HCT116 (cell line): ENCODE measurements around the gene GCAT. TPM values are rescaled to one million over a fixed set of nuclear protein-coding genes. Genes with fewer than 3 reads are reported as not detected.

Experiments
- ATAC-seq: fragments of 200-7000 bp; cut with Tn5 transposase; 2 replicates; pipeline ENCODE4 v1.9.1; 2020; ENCODE audit warnings: mild to moderate bottlenecking, moderate library complexity
- BruUV-seq: library from RNA; stranded (reverse); fragments of 400-500 nt; replicated peaks from 2 replicates; lab custom pipeline; 2021; lab: Mats Ljungman, UMichigan
- CTCF ChIA-PET: fragments of 300-600 bp; sonication (Branson Sonifier 250); formaldehyde crosslinking; loops from one replicate; lab custom pipeline; 2021; ENCODE audit warnings: antibody characterized with exemption; lab: Charles Lee
- POLR2A ChIA-PET: fragments of 300-600, 350-600 bp; sonication (Branson Sonifier 250); formaldehyde crosslinking; loops from one replicate; lab custom pipeline; 2021; ENCODE audit warnings: antibody characterized with exemption; lab: Charles Lee
- RAD21 ChIA-PET, 2 experiments: fragments of 300-600 bp; sonication (Branson Sonifier 250); formaldehyde crosslinking; loops; one replicate each; lab custom pipeline; 2023; ENCODE audit warnings: low total read pairs in 2 of 2; ENCODE audit not compliant: uncharacterized antibody in 2 of 2, unreplicated experiment in 2 of 2, low non-redundant PET in 1 of 2; lab: Charles Lee
- DNase-seq: peaks from one replicate; pipeline ENCODE4 v3.0.0-alpha.2; 2010; ENCODE audit warnings: low read depth, low spot score
- H2AFZ ChIP-seq: fragments of 200-600 bp; shearing (Covaris generic), sonication (generic); 2 replicates; pipeline ENCODE4 v1.6.1; 2017; ENCODE audit warnings: low read depth, mixed run types, mixed read lengths, antibody characterized with exemption, low read length; ENCODE audit not compliant: poor library complexity, severe bottlenecking
- H3K27ac ChIP-seq: 2 replicates; pipeline ENCODE4 v1.5.1; 2012; ENCODE audit warnings: low read depth, low read length
- H3K27me3 ChIP-seq: fragments of 200-600 bp; sonication (generic); 2 replicates; pipeline ENCODE4 v1.6.1; 2016; ENCODE audit warnings: mixed run types, low read length, mixed read lengths; ENCODE audit not compliant: insufficient read depth
- H3K36me3 ChIP-seq, 2 experiments: fragments of 200-500 bp in 1 of 2; fragments of 200-600 bp in 1 of 2; sonication (Bioruptor generic) in 1 of 2; sonication (generic) in 1 of 2; 2 replicates each; pipeline versions ENCODE4 v1.5.1 to v1.6.1; 2014 to 2016; ENCODE audit warnings: low read length in 2 of 2, inconsistent platforms in 1 of 2, mixed read lengths in 1 of 2, mixed run types in 1 of 2; ENCODE audit not compliant: insufficient read depth in 2 of 2, control insufficient read depth in 1 of 2
- H3K4me1 ChIP-seq, 2 experiments: fragments of 200-600 bp in 1 of 2; sonication (generic) in 1 of 2; 2 replicates each; pipeline versions ENCODE4 v1.5.1 to v1.6.1; 2012 to 2017; ENCODE audit warnings: low read length in 2 of 2, inconsistent platforms in 1 of 2, mild to moderate bottlenecking in 1 of 2, mixed read lengths in 1 of 2, mixed run types in 1 of 2, moderate library complexity in 1 of 2; ENCODE audit not compliant: insufficient read depth in 2 of 2, control insufficient read depth in 1 of 2
- H3K4me2 ChIP-seq: fragments of 200-600 bp; sonication (generic); 2 replicates; pipeline ENCODE4 v1.6.1; 2017; ENCODE audit warnings: mixed run types, low read length, mixed read lengths
- H3K4me3 ChIP-seq, 2 experiments: fragments of 200-600 bp in 1 of 2; sonication (generic) in 1 of 2; replicated peaks in 1 of 2; 2 replicates each; pipeline ENCODE4 v1.5.1; 2011 to 2016; ENCODE audit warnings: low read length in 2 of 2, control low read depth in 1 of 2, low read depth in 1 of 2, mild to moderate bottlenecking in 1 of 2, mixed read lengths in 1 of 2, mixed run types in 1 of 2
- H3K79me2 ChIP-seq: fragments of 200-600 bp; sonication (generic); 2 replicates; pipeline ENCODE4 v1.6.1; 2017; ENCODE audit warnings: mild to moderate bottlenecking, mixed run types, low read length, moderate library complexity, mixed read lengths; ENCODE audit not compliant: insufficient read depth
- H3K9ac ChIP-seq: fragments of 200-600 bp; sonication (generic); 2 replicates; pipeline ENCODE4 v1.6.1; 2016; ENCODE audit warnings: low read length, mixed read lengths
- H3K9me2 ChIP-seq: fragments of 200-600 bp; sonication (generic), shearing (Covaris generic); 2 replicates; pipeline ENCODE4 v1.6.1; 2017; ENCODE audit warnings: mixed run types, mild to moderate bottlenecking, moderate library complexity; ENCODE audit not compliant: insufficient read depth
- H3K9me3 ChIP-seq, 2 experiments: fragments of 200-500 bp in 1 of 2; fragments of 200-600 bp in 1 of 2; sonication (Bioruptor generic) in 1 of 2; sonication (generic) in 1 of 2; 2 replicates each; pipeline ENCODE4 v1.6.1; 2014 to 2017; ENCODE audit warnings: low read length in 2 of 2, mixed read lengths in 2 of 2, inconsistent platforms in 1 of 2, low read depth in 1 of 2, mild to moderate bottlenecking in 1 of 2, mixed run types in 1 of 2, moderate library complexity in 1 of 2; ENCODE audit not compliant: control insufficient read depth in 1 of 2, insufficient read depth in 1 of 2
- H4K20me1 ChIP-seq: fragments of 200-600 bp; sonication (generic), shearing (Covaris generic); 2 replicates; pipeline ENCODE4 v1.6.1; 2017; ENCODE audit warnings: mixed run types, mild to moderate bottlenecking, moderate library complexity; ENCODE audit not compliant: insufficient read depth
- CBX3 ChIP-seq: IDR thresholded peaks from 2 replicates; pipeline ENCODE4 v1.6.1; 2012; ENCODE audit warnings: low read depth
- EZH2phosphoT487 ChIP-seq: fragments of 200-600 bp; IDR thresholded peaks from 2 replicates; pipeline ENCODE4 v1.6.1; 2018; ENCODE audit warnings: antibody characterized with exemption, borderline replicate concordance
- REST ChIP-seq: IDR thresholded peaks from 2 replicates; pipeline ENCODE4 v1.6.1; 2012; ENCODE audit warnings: low read depth
- intact Hi-C: fragments of 100-400 bp; cut with micrococcal nuclease; formaldehyde crosslinking; loops from 2 replicates; pipeline ENCODE4 v1.10.0; 2022
- total RNA-seq: library from RNA; stranded (reverse); gene quantifications from one replicate; pipeline ENCODE4 v1.2.1, GENCODE V29; 2021; ENCODE audit not compliant: unreplicated experiment

The GCAT gene
- total RNA-seq, 1 experiment from 2014 or later = 88.7 TPM

- BruUV-seq = no TSS peak
- CTCF ChIA-PET = interaction anchor here (0.8 to 3.5 kb wide), 4 partner anchors 9 to 149 kb away, joined by 3 to 23 read pairs (median 9); no protein-coding TSS in a partner anchor
- no peaks in the 10 kb centered on the region for H3K79me2 ChIP-seq
These were observed 15.2 kb upstream of the GCAT start for GRCh38 chr22:37792494-37792893.

More at GRCh38 chr22:37792494-37792893, 15.2 kb upstream of the GCAT start:
- Histone ChIP-seq H3K9me2 (no peaks in the 10 kb centered on the region), H3K4me2 (no peak overlapping the region), H3K4me1 (peaks cover 9 to 39% of the 10 kb centered on the region in 2 experiments; a peak in 3 of 4 replicates), H3K9me3 (no peaks in the 10 kb centered on the region), H3K27ac (no peak overlapping the region; the same call in 1 of the 2 replicates), H3K36me3 (no peaks in the 10 kb centered on the region), H3K4me3 (no peak overlapping the region), H3K9ac (no peak overlapping the region), H2AFZ (no peak overlapping the region), H3K27me3 (no peaks in the 10 kb centered on the region), H4K20me1 (no peaks in the 10 kb centered on the region)
- TF ChIP-seq CBX3 (no peak), REST (no peak), EZH2phosphoT487 (no peak)
- intact Hi-C loops = loop anchor here (5.0 kb wide), 2 partner anchors 155 to 170 kb away; partner anchors contain the start of gene SH3BP1
- POLR2A ChIA-PET = interaction anchor here (0.7 to 3.1 kb wide), 9 partner anchors 11 to 778 kb away, joined by 3 to 21 read pairs (median 4); partner anchors contain the start of genes GCAT and LGALS1
- DNase-seq = no peak
- ATAC-seq = no peak
- RAD21 ChIA-PET = interaction anchor here in 1 of 2 experiments (0.5 to 1.2 kb wide), 3 partner anchors 10 to 149 kb away, joined by 3 to 6 read pairs (median 3); no protein-coding TSS in a partner anchor
